PFSK-1 (cell line): ENCODE results near the gene SLC15A1.

ENCODE experiments used
- POLR2AphosphoS5 ChIP-seq: IDR thresholded peaks from 2 replicates; pipeline ENCODE4 v1.6.1; 2012; ENCODE audit warnings: low read depth, mild to moderate bottlenecking, control low read depth, low read length, moderate library complexity
- REST ChIP-seq, 2 experiments: IDR thresholded peaks; 2 replicates each; pipeline versions ENCODE4 v1.6.1 to v1.8.0; 2011 to 2012; ENCODE audit warnings: low read depth in 2 of 2, low read length in 2 of 2, control low read depth in 1 of 2, inconsistent platforms in 1 of 2, mild to moderate bottlenecking in 1 of 2, moderate library complexity in 1 of 2; ENCODE audit not compliant: insufficient read depth in 1 of 2
- SIN3A ChIP-seq: IDR thresholded peaks from 2 replicates; pipeline ENCODE4 v1.6.1; 2012; ENCODE audit warnings: mild to moderate bottlenecking, low read length, moderate library complexity, borderline replicate concordance; ENCODE audit not compliant: insufficient read depth
- TAF1 ChIP-seq: IDR thresholded peaks from 2 replicates; pipeline ENCODE4 v1.6.1; 2012; ENCODE audit warnings: low read length, control low read depth, borderline replicate concordance; ENCODE audit not compliant: insufficient read depth

- TF ChIP-seq REST (IDR thresholded peaks at IDR 0.05; ENCODE audit: insufficient read depth in 1 of 2, low read depth in 2 of 2, low read length in 2 of 2) (no peak), POLR2AphosphoS5 (no peak), SIN3A (no peak), TAF1 (no peak)
These were observed 30.5 kb downstream of the SLC15A1 start for GRCh38 chr13:98721825-98722510.
